ENCODE measurements around the gene SCLT1.

SCLT1 gene

GRCh38 chr4:128955751-128956150, 137.6 kb downstream of the SCLT1 start:
- DNase-seq: no peak

- DNase-seq: no peak
Measured at GRCh38 chr4:128954941-128955340, 138.4 kb downstream of the SCLT1 start.

GRCh38 chr4:128951316-128951715, 142.0 kb downstream of the SCLT1 start:
- DNase-seq: no peak

GRCh38 chr4:128950796-128951195, 142.5 kb downstream of the SCLT1 start:
- DNase-seq: no peak

GRCh38 chr4:128946916-128947315, 146.4 kb downstream of the SCLT1 start:
- no peak for DNase-seq

- no peak for DNase-seq
Measured at GRCh38 chr4:128942607-128943006, 150.7 kb downstream of the SCLT1 start.

GRCh38 chr4:128940971-128941370, 152.4 kb downstream of the SCLT1 start:
- DNase-seq: no peak

GRCh38 chr4:128930051-128930450, 163.3 kb downstream of the SCLT1 start:
- no peak for DNase-seq

- DNase-seq: no peak
Measured at GRCh38 chr4:128924951-128925350, 168.4 kb downstream of the SCLT1 start.

- DNase-seq: no peak
Measured at GRCh38 chr4:128921954-128922353, 171.4 kb downstream of the SCLT1 start.

- DNase-seq: no peak
Measured at GRCh38 chr4:128917781-128918180, 175.6 kb downstream of the SCLT1 start.

- peak in 9 of 14 donors; percentile 3 to 50 (median 16) for DNase-seq
Measured at GRCh38 chr4:128916832-128917231, 176.5 kb downstream of the SCLT1 start.

GRCh38 chr4:128915544-128915943, 177.8 kb downstream of the SCLT1 start:
- no peak for DNase-seq

- DNase-seq: no peak
Measured at GRCh38 chr4:128913228-128913627, 180.1 kb downstream of the SCLT1 start.

GRCh38 chr4:128908735-128909134, 184.6 kb downstream of the SCLT1 start:
- DNase-seq: no peak

GRCh38 chr4:128907981-128908380, 185.4 kb downstream of the SCLT1 start:
- no peak for DNase-seq

- DNase-seq: no peak
Measured at GRCh38 chr4:128906581-128906980, 186.8 kb downstream of the SCLT1 start.

GRCh38 chr4:128904821-128905220, 188.5 kb downstream of the SCLT1 start:
- DNase-seq: no peak

- no peak for DNase-seq
Measured at GRCh38 chr4:128880662-128881061, 212.7 kb downstream of the SCLT1 start.

- DNase-seq: no peak
Measured at GRCh38 chr4:128879971-128880370, 213.4 kb downstream of the SCLT1 start.

- no peak for DNase-seq
Measured at GRCh38 chr4:128879283-128879682, 214.1 kb downstream of the SCLT1 start.

- DNase-seq: no peak
Measured at GRCh38 chr4:128877934-128878333, 215.4 kb downstream of the SCLT1 start.

GRCh38 chr4:128876200-128876599, 217.1 kb downstream of the SCLT1 start:
- no peak for DNase-seq

- DNase-seq: no peak
Measured at GRCh38 chr4:128871948-128872347, 221.4 kb downstream of the SCLT1 start.

GRCh38 chr4:128869776-128870509, 223.4 kb downstream of the SCLT1 start:
- no peak for DNase-seq
